ENCODE results near the gene KRT15.
"Not testable (repeated sequence)": the region's sequence is repeated elsewhere in the genome, so short reads cannot be mapped to it uniquely, and the experiment has no call there.

Gene KRT15

GRCh38 chr17:41542786-41543185 is 24.1 kb upstream of the KRT15 start:
- not testable (repeated sequence) for DNase-seq

GRCh38 chr17:41542357-41542756 is 23.7 kb upstream of the KRT15 start:
- no peak for DNase-seq

GRCh38 chr17:41540921-41541625 is 22.4 kb upstream of the KRT15 start:
- DNase-seq, result no peak

GRCh38 chr17:41539979-41540701 is 21.4 kb upstream of the KRT15 start:
- DNase-seq, result no peak

DNA sequence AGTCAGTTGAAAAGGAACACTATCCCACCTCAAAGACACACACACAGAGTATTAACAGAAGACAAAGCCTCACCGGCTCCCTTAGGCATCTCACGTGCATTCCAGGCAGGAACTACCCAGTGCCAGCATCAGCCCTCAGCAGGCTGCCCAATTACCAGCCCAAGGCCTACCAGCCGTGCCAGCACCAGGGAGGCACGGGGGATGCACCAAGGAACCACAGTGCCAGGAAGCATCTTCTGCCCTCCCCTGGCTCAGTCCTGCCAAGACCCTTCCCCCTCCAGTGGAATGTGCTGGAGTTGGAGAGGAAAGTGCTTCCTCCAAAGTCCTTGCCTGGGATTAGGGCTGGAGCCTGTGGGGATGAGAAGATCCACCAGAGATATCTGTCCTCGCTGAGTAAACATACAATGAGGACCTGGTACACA is 20.4 kb upstream of the KRT15 start:
- DNase-seq, result no peak

GRCh38 chr17:41538565-41538991 is 19.9 kb upstream of the KRT15 start:
- DNase-seq, result no peak

DNA sequence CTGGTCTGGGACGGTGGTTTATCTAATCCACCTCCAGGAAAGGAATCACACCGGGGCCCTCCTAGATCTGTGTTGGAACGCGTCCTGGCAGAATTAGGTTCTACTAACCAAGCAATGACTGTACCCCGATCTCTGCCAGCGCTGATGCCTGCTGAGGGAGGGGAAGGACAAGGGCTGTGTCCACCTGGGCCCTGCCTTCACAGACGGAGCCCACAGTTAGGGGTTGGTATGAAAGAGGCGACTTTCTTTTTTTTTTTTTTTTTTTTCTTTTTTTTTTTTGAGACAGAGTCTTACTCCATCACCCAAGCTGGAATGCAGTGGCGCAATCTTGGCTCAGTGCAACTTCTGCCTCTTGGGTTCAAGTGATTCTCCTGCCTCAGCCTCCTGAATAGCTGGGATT is 19.3 kb upstream of the KRT15 start:
- DNase-seq, result no peak

- DNase-seq, result no peak
Measured at GRCh38 chr17:41537614-41537954, 18.9 kb upstream of the KRT15 start.

GRCh38 chr17:41536741-41537613 is 18.3 kb upstream of the KRT15 start:
- no peak for DNase-seq

DNA sequence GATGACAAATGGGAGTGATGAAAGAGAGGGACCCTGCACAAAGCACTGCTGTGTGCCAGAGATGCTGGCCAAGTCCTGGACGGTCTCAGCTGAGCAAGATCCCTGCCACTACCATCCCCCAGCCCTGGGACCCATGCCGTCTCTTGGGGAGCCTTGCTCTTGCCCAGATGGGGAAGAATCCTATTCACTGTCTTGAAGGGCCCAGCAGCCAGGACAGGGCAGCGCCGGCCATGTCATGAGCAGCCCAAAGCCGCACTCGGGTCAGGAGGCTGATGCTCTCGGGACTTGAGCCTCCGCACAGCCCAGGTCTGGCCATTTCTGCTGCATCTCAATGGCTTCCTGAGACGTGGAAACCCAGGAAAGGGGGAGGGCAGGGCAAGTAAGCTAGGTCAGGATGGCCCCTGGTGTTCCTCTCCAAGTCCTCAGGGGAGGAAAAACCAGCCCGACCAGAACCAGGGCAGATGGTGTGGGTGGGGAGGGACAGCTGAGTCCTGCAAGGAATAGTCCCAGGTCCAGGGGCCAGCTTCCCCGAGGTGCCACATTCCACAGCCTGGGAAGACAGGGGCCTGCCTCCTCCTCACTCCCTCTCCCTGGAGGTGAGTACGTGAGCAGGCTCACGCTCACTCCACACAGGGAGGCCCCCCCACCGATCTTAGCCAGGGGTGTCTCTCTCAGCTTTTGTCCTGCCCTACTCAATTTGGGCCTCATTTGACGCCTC is 17.2 kb upstream of the KRT15 start:
- no peak for DNase-seq

GRCh38 chr17:41534899-41535546 is 16.3 kb upstream of the KRT15 start:
- DNase-seq, result no peak

DNA sequence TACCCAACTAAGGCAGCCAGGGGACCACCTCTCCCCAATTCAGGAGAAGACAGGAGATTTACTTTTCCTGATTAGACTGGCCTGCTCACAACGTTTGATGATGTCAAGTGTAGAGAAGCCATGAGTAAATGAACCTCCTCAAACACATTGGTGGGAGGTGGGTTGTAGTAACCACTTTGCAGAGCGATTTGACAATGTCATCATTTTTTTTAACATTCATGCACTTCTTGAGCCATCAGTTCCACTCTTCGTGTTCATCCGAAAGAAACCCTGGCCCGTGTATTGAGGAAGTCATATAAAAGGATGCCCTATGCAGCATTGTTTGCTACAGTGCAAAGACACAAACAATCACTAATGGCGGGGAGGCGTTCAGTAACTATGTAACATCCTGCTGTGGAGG is 14.9 kb upstream of the KRT15 start:
- no peak for DNase-seq

- no peak for DNase-seq
Measured at GRCh38 chr17:41532947-41533570, 14.4 kb upstream of the KRT15 start.

- DNase-seq, result no peak
Measured at GRCh38 chr17:41531993-41532392, 13.3 kb upstream of the KRT15 start.

DNA sequence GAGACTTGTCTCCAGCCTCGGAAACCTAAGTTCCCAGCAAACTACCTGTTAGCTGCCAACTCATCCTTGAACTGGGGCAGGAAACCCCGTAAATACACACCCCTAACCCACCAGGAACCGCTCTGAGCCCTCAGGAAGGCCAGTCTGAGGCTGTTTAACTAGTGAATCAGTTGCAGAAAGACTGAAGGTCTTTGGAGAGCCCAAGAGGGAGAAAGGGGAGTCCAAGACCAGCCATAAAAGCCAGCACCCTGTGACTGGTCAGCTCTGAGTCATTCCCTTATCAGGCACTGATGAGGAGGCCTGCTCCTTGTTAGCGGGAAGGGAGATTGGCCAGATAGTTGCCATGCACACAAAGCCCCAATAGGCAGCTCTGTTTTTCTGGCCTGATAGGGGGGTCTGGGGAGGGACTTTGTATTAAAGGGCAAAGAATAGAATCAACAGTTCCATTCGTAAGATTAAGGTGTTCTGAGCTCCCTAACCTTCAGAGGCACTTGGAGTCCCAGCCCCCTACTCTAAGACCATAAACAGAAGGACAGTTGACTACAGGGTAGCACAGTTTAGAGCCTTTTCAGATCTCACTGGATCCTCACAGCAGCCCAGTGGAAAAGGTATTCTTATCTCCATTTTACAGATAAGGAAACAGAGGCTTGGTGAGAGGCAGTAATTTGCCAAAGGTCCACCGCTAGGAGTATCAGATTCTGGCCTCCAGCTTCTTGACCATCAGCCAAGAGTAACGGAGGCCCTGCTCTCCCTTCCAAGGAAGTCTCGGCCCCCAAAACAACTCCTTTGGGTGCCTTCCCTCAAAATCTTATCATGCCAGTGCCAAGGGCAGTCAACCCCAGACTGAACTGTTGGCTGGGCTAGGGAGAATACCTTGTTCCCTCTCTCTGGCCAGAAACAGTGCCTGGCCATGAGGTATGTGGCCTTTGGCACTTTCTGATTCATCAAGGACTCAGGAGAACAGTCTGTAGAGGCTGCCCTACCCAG is 11.7 kb upstream of the KRT15 start:
- DNase-seq, result peak; percentile 16

GRCh38 chr17:41529491-41529915 is 10.8 kb upstream of the KRT15 start:
- DNase-seq, result no peak

GRCh38 chr17:41528959-41529353 is 10.3 kb upstream of the KRT15 start:
- no peak for DNase-seq

DNA sequence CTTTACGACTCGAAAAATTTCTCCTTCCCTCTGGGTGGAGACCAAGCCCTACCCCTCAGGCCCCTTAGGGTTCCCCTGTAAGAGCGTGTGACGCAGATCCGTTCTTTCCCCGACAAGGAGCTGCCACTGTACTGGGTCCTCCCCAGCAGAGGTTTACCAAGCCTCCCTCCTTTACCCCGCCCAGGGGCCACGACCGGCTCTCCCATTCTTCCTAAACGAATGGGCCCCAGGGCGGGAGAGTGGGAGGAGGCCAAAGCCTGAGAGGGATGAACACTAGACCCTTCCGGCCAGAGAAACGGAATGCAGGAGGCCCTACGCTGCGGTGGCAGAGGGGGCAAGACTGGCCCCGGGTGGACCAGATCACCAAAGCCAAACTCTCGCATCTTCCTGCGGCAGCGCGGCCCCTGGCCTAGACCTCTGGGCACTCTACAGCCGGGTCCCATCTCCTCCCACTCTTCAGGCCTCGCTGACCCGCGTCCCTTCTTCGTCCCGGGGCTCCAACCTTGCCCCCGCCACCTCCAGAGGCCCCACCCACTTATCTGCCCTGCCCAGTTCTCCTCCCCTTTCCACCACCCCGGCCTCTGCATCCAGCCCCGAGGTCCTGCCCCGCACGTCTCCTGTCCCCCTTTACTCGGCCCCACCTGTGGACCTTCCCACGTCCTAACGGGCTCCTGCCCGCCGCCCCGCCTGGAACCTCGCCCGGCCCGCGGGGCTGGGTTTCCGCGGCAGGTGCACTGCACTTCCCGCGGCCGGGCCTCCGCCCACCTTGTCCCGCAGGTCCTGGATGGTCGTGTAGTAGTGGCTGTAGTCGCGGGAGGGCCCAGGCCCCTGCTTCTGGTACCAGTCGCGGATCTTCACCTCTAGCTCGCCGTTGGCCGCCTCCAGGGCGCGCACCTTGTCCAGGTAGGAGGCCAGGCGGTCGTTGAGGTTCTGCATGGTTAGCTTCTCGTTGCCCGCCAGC is 8.7 kb upstream of the KRT15 start:
- DNase-seq, result no peak

GRCh38 chr17:41524261-41524660 is 5.6 kb upstream of the KRT15 start:
- no peak for DNase-seq
